ENCODE measurements around the gene GCHFR.

The GCHFR gene

DNA sequence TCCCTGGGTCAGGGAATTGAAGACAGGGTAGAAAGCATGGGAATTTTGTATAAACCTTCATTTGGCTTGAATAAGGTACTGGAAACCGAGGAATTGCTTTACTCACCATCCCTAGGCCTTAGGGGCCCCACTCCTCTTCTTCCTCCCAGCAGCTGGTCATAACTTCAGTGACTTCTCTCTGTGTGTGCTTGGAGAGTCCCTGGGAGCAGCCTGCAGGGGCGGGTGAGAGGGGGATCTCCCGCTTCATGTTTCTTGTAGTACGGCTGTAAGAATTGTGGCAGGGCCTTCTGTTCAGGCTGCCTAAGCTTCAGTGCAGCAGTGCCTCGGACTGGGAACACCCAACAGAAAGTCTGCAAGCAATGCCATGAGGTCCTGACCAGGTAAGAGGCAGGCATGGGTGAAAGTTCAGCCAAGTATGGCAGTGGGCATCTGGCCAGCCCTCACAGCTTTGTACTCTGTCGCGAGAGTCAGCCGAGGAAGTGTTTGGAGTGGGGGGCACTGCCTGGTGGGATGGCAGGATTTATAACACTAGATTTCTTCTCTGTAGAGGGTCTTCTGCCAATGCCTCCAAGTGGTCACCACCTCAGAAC, 45.1 kb downstream of the GCHFR start:
- no peak for DNase-seq (ENCODE audit: low read depth in 3 of 3)

DNA sequence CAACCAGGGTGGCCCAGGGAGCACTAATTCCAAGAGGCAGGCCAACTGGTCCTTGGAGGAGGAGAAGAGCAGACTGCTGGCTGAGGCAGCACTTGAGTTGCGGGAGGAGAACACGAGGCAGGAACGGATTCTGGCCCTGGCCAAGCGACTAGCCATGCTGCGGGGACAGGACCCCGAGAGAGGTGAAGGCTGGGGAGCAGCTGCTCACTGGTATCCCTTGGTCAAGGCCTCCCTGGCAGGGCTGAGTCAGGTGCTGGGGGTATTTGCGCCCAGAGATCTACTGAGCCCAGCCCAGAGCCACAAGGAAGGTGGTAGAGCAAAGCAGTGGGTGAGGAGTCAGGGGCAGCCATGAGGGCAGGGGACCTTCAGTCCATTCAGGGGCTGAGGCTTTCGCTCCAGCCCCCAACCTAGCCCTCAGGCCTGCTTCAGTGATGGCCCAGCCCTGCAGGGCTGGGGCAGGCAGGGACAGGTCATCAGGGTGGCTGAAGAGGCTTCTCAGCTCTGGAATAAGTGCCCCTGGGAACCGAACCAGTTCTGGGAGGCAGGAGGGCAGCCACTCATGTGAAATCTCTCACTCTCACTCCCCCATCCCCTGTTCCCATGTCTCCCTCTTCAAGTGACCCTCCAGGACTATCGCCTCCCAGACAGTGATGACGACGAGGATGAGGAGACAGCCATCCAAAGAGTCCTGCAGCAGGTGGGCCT, 49.0 kb downstream of the GCHFR start:
- no peak for DNase-seq (ENCODE audit: low read depth in 3 of 3)

GRCh38 chr15:40815042-40815698, 51.3 kb downstream of the GCHFR start:
- DNase-seq (ENCODE audit: low read depth in 3 of 3) = no peak
